ENCODE results near the gene CERK.
"Not testable (repeated sequence)": the region's sequence is repeated elsewhere in the genome, so short reads cannot be mapped to it uniquely, and the experiment has no call there.

The CERK gene

GRCh38 chr22:46642840-46643480 is 95.1 kb downstream of the CERK start:
- not testable (repeated sequence) for DNase-seq, ATAC-seq

DNA sequence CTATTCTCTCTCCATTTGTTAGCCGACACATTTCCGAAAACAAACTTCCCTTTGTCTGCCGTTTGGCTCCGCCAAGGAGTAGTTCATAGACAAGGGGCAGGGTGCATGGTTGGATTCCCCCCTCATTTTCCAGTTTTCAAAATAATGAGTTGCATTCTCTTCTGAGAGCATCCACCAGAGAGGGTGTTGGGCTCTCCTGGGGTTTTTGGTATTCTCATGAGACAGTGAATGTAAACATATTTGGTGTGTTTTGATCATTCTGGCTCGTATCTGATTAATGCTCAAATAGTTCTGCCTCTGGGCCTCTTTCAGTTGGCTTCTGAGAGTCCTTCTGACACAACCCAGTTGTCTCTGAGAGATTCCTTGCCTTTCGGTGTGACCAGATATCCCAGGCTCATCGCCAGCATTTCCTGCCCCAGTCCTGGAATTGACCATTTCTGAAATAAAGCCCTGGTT is 96.2 kb downstream of the CERK start:
- DNase-seq (no peak), ATAC-seq (no peak)

DNA sequence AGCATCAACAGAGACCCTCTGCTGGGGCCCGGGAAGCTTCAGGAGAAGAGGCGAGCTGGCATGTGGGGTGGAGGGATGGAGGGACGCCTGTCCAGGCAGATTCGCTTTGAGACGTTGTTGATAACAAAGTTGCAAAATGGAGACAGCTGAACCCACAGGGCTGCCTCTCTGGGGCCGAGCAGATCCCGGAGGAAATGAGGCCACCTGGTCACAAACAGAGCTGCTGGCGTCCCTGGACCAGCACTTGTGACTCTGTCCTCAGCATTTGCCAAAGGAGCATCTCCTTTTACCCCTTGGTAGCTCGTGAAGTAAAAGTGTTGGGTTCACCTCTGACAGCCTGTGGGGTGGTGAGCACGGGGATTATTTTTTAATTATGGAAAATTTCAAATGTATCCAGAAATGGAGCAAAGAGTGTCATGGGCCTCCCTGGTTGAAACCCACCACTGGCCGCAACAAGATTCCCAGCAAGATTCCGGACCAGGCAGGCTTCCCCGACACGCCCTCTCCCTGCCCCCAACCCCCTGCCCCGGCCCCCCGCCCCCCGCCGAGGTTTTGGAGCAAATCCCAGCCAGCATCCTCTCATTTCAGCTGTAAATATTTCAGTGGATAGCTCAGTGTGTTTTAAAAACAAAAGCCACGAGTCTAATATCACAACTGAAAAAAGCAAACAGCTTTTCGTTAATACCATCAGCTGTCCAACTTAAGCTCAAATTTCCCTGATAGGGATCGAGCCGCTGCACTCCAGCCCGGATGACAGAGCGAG is 97.6 kb downstream of the CERK start:
- ATAC-seq = no peak
- DNase-seq = no peak

GRCh38 chr22:46639843-46640242 is 98.2 kb downstream of the CERK start:
- no peak for DNase-seq
- ATAC-seq = no peak

DNA sequence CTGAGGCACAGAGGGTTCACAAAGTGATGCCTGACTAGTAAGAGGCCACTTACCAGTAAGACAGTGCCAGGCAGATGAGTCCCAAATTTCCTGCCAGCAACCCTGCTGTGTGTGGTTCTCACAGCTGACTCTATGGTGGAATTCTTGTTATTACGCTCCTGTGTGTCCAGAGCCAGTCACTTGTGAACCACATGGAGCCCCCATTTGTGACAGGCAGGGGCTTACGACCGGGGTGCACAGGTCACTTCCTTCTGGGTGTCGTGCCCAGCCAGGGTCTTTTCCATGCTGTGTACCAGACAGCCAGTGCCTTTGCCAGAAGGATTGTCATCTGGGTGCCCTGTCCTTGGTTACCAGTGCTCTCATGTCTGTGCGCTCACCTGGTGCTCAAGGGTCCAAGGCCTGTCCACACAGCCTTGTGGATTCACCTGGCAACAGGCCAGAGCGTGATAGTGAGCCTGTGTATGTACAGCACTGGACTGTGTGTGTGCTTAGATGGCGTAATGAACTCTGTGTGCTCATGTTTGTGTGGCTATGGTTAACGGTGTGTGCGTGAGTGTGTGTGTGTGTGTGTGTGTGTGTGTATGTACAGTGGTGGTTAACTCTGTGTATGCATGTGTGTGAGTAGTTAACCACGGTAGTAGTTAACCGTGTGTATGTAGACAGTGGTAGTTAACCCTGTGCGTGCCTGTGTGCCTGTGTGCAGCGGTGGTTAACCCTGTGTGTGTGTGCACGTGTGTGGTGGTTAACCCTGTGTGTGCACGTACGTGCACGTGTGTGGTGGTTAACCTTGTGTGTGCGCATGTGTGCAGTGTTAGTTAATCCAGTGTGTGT is 99.2 kb downstream of the CERK start:
- ATAC-seq (no peak), DNase-seq (no peak)

DNA sequence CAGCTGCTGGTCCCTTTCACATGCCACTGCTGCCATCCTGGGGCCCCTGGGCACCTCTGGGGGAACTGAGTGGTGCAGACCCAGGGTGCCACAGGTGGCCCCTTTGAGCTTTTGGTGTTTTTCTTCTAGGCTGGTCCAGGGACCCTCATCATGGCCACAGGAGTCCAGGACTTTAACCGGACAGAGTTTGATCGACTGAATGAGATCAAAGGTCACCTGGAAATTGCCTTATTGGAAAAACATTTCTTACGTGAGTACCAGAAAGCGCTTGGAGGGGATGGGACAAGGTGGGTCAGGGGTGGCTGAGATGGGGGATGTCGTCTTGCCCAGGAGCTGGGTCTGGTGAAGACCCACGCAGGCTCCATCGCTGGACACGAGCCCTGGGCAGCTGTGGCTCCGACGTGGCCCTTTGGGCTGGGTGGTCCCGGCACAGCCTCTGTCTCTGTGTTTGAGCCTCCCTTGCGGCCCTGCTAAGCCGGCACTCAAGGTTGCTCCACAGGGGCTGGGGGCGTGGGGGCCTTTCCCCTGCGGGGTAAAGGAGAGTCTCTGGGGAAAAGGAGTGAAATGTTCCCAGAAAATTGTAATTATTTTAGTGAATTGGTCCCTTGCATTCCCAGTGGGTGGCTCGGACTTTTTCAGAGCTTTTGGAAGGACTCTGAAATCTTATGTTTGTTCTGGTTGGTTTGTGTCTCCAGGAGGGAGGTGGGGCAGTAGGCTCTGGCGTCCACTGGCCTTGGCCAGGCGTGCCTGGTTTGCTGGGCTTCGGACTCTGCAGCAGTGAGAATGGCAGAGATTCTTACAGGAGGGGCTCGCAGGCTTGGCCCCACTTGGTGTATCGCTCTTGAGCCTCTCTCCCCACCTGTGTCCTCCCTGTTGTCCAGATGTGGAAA is 100.1 kb downstream of the CERK start:
- ATAC-seq = no peak
- DNase-seq = no peak

DNA sequence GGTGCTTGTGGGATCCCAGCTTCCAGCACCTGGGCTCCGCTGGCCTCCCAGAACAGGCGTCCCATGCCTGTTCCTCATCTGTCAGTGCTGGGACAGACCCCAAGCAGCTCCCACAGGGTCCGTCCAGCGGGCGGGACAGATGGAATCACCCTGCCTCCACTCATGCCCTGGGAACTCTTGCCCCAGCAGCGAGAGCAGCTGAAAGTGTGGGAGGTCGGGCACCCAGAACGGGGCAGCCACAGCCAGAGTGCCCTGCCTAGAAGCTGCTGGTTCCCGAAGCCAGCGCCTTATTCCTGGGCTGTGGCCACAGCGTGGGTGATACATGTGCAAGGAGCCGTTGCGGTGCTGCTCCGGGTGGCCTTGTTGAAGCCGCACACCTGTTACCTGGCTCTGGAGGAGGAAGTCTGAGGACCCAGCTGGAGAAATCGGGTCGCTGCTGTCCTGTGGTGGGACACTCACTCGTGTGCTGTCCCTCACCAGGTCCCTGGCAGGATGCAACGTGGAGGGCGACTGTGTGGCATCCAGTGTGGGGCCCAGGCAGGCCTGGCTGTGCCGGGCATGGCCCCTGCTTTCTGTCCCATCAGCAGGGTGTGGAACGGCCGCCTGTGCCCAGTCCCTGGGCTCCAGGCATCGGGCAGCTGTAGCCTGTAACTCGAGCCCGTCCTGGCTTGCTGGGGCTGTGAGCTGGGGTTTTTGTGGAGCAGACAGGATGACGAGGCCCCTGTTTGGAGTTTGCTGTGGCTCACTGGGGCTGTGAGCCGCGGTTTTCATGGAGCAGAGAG is 101.6 kb downstream of the CERK start:
- no peak for DNase-seq
- ATAC-seq = no peak

DNA sequence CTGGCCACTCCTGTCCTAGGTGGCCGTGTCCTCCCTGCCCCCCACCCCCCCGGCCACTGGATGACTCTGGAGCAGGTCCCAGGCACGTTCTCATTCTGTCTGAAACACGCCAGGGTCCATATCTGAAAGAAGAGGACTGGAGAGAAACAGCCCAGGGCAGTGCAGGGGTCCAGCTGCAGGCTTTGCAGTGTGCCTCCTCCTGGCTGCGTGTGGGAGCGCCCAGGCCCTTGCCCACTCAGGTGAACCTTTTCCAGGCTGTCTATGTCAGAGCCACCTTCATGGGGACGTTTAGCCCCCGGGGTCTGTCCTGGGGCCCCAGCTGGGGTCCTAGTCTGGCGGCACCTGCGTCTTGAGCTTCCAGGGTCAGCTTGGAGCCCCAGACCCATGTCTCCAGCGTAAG is 102.3 kb downstream of the CERK start:
- DNase-seq (no peak), ATAC-seq (no peak)

GRCh38 chr22:46634973-46635685 is 102.9 kb downstream of the CERK start:
- not testable (repeated sequence) for ATAC-seq, DNase-seq

All from stimulated activated naive CD8-positive, alpha-beta T cell treated with anti-CD3 and anti-CD28 coated beads, Interleukin-15, Interleukin-2, amounts not matched to agents 100 U/mL and 50 U/mL, for 24 hours (primary cell).